Common myeloid progenitor, CD34-positive (primary cell): ENCODE results near the gene CLDN9.
A peak's percentile ranks its signal among the peaks of the same experiment; 100 is the strongest.

Source experiments
- CTCF ChIA-PET: fragments of 350-600 bp; sonication (Branson Sonifier 250); formaldehyde crosslinking; loops from one replicate; lab custom pipeline; 2021; ENCODE audit warnings: antibody characterized with exemption; lab: Charles Lee
- POLR2A ChIA-PET: fragments of 350-600 bp; sonication (Branson Sonifier 250); formaldehyde crosslinking; loops from one replicate; lab custom pipeline; 2021; ENCODE audit warnings: antibody characterized with exemption; lab: Charles Lee
- DNase-seq, 3 donors: peaks; one replicate each; pipeline versions ENCODE4 v3.0.0 to v3.0.0-alpha.2; 2013
- H3K27ac ChIP-seq, 2 experiments: 1 replicate in 1 of 2; 2 replicates in 1 of 2; pipeline ENCODE4 v1.7.0; 2013; ENCODE audit warnings: inconsistent platforms in 2 of 2, low read length in 2 of 2, mild to moderate bottlenecking in 2 of 2, low read depth in 1 of 2, moderate library complexity in 1 of 2; ENCODE audit not compliant: severe bottlenecking in 2 of 2, insufficient read depth in 1 of 2, poor library complexity in 1 of 2
- H3K27me3 ChIP-seq, 5 experiments: replicated peaks in 2 of 5; 1 replicate in 3 of 5; 2 replicates in 2 of 5; pipeline versions ENCODE4 v1.6.1 to v1.7.0; 2013; ENCODE audit warnings: low read length in 4 of 5, mild to moderate bottlenecking in 2 of 5, moderate library complexity in 2 of 5, inconsistent platforms in 1 of 5; ENCODE audit not compliant: insufficient read depth in 5 of 5, control insufficient read depth in 4 of 5
- H3K36me3 ChIP-seq, 4 experiments: 1 replicate in 2 of 4; 2 replicates in 2 of 4; pipeline versions ENCODE4 v1.6.1 to v1.7.0; 2013; ENCODE audit warnings: low read length in 3 of 4, control low read depth in 1 of 4, mild to moderate bottlenecking in 1 of 4; ENCODE audit not compliant: control insufficient read depth in 4 of 4, insufficient read depth in 4 of 4
- H3K4me1 ChIP-seq, 4 experiments: 1 replicate in 3 of 4; 2 replicates in 1 of 4; pipeline versions ENCODE4 v1.6.1 to v1.7.1; 2013; ENCODE audit warnings: low read length in 3 of 4, mild to moderate bottlenecking in 3 of 4, control low read depth in 1 of 4, inconsistent platforms in 1 of 4, moderate library complexity in 1 of 4; ENCODE audit not compliant: control insufficient read depth in 4 of 4, insufficient read depth in 4 of 4; ENCODE audit errors: control extremely low read depth in 1 of 4
- H3K4me3 ChIP-seq, 7 experiments: 1 replicate in 4 of 7; 2 replicates in 3 of 7; pipeline versions ENCODE4 v1.5.1 to v1.7.0; 2013; ENCODE audit warnings: mild to moderate bottlenecking in 7 of 7, low read length in 6 of 7, moderate library complexity in 6 of 7, inconsistent platforms in 2 of 7, low read depth in 2 of 7, control low read depth in 1 of 7; ENCODE audit not compliant: insufficient read depth in 4 of 7, control insufficient read depth in 1 of 7; ENCODE audit errors: extremely low read depth in 1 of 7
- H3K9me3 ChIP-seq, 5 experiments: 1 replicate in 4 of 5; 2 replicates in 1 of 5; pipeline versions ENCODE4 v1.6.1 to v1.7.1; 2013; ENCODE audit warnings: low read length in 4 of 5, mild to moderate bottlenecking in 2 of 5, inconsistent platforms in 1 of 5, low read depth in 1 of 5, moderate library complexity in 1 of 5; ENCODE audit not compliant: control insufficient read depth in 4 of 5, insufficient read depth in 2 of 5; ENCODE audit errors: control extremely low read depth in 1 of 5
- WGBS: methylation state at CpG from one replicate; pipeline ENCODE4 v1.1.5; 2013; ENCODE audit not compliant: insufficient coverage; 5-methylcytosine and 5-hydroxymethylcytosine counted together

The CLDN9 gene

GRCh38 chr16:2966808-2967191 is 45.9 kb upstream of the CLDN9 start:
- H3K36me3 ChIP-seq: peaks cover 0 to 14% (median 3%) of the 10 kb centered on the region in 4 experiments
- POLR2A ChIA-PET: interaction anchor here (0.5 kb wide), 1 partner anchor 745 kb away, joined by 4 read pairs; no protein-coding TSS in a partner anchor
- no peak for DNase-seq
- no peak overlapping the region for H3K27ac ChIP-seq
- CTCF ChIA-PET: interaction anchor here (1.2 to 2.0 kb wide), 6 partner anchors 9 to 55 kb away, joined by 3 to 10 read pairs (median 5); partner anchors contain the start of genes FLYWCH1 and PKMYT1
- H3K4me3 ChIP-seq: peak overlapping the region in 5 of 7 experiments; percentile 13 to 52 (median 42)
- peaks cover 0 to 69% (median 31%) of the 10 kb centered on the region in 5 experiments for H3K27me3 ChIP-seq
- 2% methylated on average over 41 of the region's 46 CpGs for WGBS
- H3K4me1 ChIP-seq: peaks cover 0 to 72% (median 63%) of the 10 kb centered on the region in 4 experiments
- no peaks in the 10 kb centered on the region for H3K9me3 ChIP-seq

GRCh38 chr16:2967211-2967631 is 45.5 kb upstream of the CLDN9 start:
- 10% methylated on average over 42 of the region's 51 CpGs for WGBS
- H3K36me3 ChIP-seq: peaks cover 0 to 18% (median 5%) of the 10 kb centered on the region in 4 experiments
- peak overlapping the region in 2 of 7 experiments; percentile 43 to 52 for H3K4me3 ChIP-seq
- H3K9me3 ChIP-seq: no peaks in the 10 kb centered on the region
- peaks cover 0 to 65% (median 30%) of the 10 kb centered on the region in 5 experiments for H3K27me3 ChIP-seq
- ChIA-PET POLR2A (no interaction called here), CTCF (interaction anchor here (1.2 to 2.0 kb wide), 6 partner anchors 9 to 56 kb away, joined by 3 to 10 read pairs (median 5); partner anchors contain the start of genes FLYWCH1 and PKMYT1)
- H3K27ac ChIP-seq: no peak overlapping the region
- peak in 2 of 3 donors; percentile 33 to 50 for DNase-seq
- H3K4me1 ChIP-seq: peaks cover 0 to 72% (median 63%) of the 10 kb centered on the region in 4 experiments

DNA sequence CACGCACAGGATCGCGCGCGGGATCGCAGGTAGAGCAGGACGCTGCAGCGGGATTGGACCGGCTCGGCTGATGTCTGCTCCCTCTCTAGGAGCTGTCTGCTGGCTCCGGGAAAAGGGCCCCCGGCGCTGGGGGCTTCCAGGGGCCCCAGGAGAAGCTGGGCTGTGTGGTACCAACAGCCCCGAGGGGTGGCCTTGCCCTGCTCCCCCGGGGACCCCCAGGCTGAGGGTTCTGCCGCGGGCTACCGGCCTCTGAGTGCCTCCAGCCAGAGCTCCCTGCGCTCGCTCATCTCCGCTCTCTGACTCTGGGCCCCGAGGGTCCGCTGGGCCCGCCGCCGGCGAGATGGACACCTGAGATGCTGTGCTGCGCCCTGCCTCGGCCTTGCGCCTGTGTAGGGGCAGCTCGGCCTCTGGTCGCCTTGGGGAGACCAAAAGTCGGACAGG is 45.0 kb upstream of the CLDN9 start:
- H3K9me3 ChIP-seq: no peaks in the 10 kb centered on the region
- H3K27ac ChIP-seq: no peak overlapping the region
- H3K4me3 ChIP-seq: no peak overlapping the region
- CTCF ChIA-PET: interaction anchor here (1.2 to 2.0 kb wide), 6 partner anchors 8 to 56 kb away, joined by 3 to 10 read pairs (median 5); partner anchors contain the start of genes FLYWCH1 and PKMYT1
- peaks cover 0 to 23% (median 9%) of the 10 kb centered on the region in 4 experiments for H3K36me3 ChIP-seq
- POLR2A ChIA-PET: no interaction called here
- WGBS: 61% methylated on average over 28 of the region's 33 CpGs
- peaks cover 0 to 59% (median 26%) of the 10 kb centered on the region in 5 experiments for H3K27me3 ChIP-seq
- no peak for DNase-seq
- H3K4me1 ChIP-seq: peaks cover 0 to 71% (median 61%) of the 10 kb centered on the region in 4 experiments

GRCh38 chr16:2968368-2968737 is 44.4 kb upstream of the CLDN9 start:
- Histone ChIP-seq H3K4me1 (peaks cover 0 to 66% (median 57%) of the 10 kb centered on the region in 4 experiments), H3K36me3 (peaks cover 0 to 29% (median 15%) of the 10 kb centered on the region in 4 experiments), H3K27ac (no peak overlapping the region), H3K9me3 (no peaks in the 10 kb centered on the region), H3K27me3 (peaks cover 0 to 53% (median 23%) of the 10 kb centered on the region in 5 experiments), H3K4me3 (peak overlapping the region in 6 of 7 experiments; percentile 1 to 87 (median 82))
- POLR2A ChIA-PET: no interaction called here
- DNase-seq: peak in 1 of 3 donors; percentile 36
- 15% methylated on average over 17 of the region's 18 CpGs for WGBS
- CTCF ChIA-PET: interaction anchor here (1.2 to 2.0 kb wide), 2 partner anchors 13 to 22 kb away, joined by 3 to 10 read pairs; partner anchors contain the start of gene PKMYT1

- H3K9me3 ChIP-seq: no peaks in the 10 kb centered on the region
- no peak within 1 kb of the TSS for H3K27ac ChIP-seq
- peaks cover 0 to 35% (median 16%) of the 10 kb centered on the region in 4 experiments for H3K36me3 ChIP-seq
- peaks cover 0 to 47% (median 19%) of the 10 kb centered on the region in 5 experiments for H3K27me3 ChIP-seq
- peak within 1 kb of the TSS; percentile 71 to 87 (median 82) for H3K4me3 ChIP-seq
- peak; percentile 68 to 81 (median 78) for DNase-seq
- 2% methylated on average over 90 of the region's 98 CpGs for WGBS
- H3K4me1 ChIP-seq: peaks cover 0 to 60% (median 51%) of the 10 kb centered on the region in 4 experiments
- POLR2A ChIA-PET: interaction anchor here (0.6 kb wide), 1 partner anchor 1795 kb away, joined by 3 read pairs; no protein-coding TSS in a partner anchor
- CTCF ChIA-PET: interaction anchor here (0.6 to 1.6 kb wide), 8 partner anchors 8 to 60 kb away, joined by 3 to 6 read pairs (median 3); no protein-coding TSS in a partner anchor
Observed at GRCh38 chr16:2968738-2969544, 43.8 kb upstream of the CLDN9 start, which contains the start of gene PAQR4. PAQR4 (plus strand) TSS chr16:2969348; CDS start chr16:2969675, 327 bp downstream.

- Histone ChIP-seq H3K4me1 (peaks cover 0 to 51% (median 43%) of the 10 kb centered on the region in 4 experiments), H3K9me3 (no peaks in the 10 kb centered on the region), H3K27ac (no peak overlapping the region), H3K36me3 (peaks cover 0 to 44% (median 20%) of the 10 kb centered on the region in 4 experiments), H3K4me3 (peak overlapping the region; percentile 71 to 87 (median 82)), H3K27me3 (peaks cover 0 to 39% (median 14%) of the 10 kb centered on the region in 5 experiments)
- POLR2A ChIA-PET: interaction anchor here (0.5 to 0.9 kb wide), 4 partner anchors 8 to 1796 kb away, joined by 3 to 4 read pairs (median 3); partner anchors contain the start of gene PKMYT1
- WGBS: under 1% methylated on average over 69 of the region's 83 CpGs
- CTCF ChIA-PET: interaction anchor here (0.6 to 1.6 kb wide), 10 partner anchors 9 to 101 kb away, joined by 3 to 6 read pairs (median 3); no protein-coding TSS in a partner anchor
- DNase-seq: peak; percentile 83 to 89 (median 88)
Observed at GRCh38 chr16:2969545-2970521, 42.9 kb upstream of the CLDN9 start.
